NCI-H187 treated with DMSO at 0.1 percent for 48 hours (cell line): ENCODE results near the gene MRNIP.

Experiments
- DNase-seq: peaks from one replicate; lab custom pipeline; 2025; lab: John Stamatoyannopoulos, UW

Gene MRNIP

GRCh38 chr5:179887802-179888201 lies 29.2 kb upstream of the MRNIP start:
- DNase-seq, result no peak

DNA sequence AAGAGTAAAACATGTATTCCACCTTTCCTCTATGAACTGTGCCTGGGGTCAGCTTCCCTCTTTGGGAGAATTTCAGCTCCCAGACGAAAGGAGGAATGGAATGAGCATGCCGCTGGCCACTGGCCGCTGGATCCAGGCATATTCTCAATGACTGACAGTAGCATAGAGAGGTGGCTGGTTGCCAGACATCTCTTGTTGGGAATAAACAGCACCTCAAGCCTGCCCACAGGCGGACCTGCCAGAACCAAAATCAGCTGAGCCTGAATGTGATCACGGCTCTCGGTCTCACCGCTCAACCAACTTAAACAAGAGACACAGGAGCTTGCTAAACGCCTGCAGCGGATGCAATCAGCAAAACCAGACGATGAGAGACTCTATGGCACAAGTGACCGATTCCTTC lies 28.5 kb upstream of the MRNIP start:
- no peak for DNase-seq

DNA sequence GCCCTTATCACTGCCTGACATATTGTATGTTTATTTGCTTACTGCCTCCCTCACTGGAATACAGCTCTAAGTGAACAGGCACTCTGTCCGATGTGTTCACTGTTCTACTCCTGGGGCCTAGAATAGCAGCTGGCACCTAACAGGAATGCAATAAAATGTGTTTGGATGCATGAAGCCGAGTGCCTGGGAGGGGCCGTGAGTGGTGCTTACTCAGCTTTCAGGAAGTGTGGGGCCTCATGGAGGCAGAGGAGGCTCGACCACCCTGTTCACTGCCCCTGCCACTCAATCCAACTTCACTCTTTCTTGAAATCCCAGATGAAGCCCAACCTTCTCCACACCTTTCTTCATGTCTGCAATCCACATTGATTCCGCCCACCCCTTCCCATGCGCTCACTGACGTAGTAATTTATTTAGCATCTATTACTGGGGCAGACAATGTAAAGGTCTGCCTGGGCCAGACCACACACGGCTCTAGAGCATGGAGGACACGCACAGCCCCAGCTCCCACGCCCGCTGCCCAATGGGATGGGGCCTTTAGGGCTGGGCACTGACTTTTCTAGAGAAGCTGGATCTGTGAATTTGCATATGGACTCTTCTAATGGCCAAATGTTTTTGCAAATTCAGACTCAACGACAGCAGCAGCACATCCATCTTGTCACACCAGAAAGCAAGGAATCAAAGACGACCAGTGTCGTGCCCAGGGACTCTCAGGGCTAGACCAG lies 27.7 kb upstream of the MRNIP start:
- no peak for DNase-seq

DNA sequence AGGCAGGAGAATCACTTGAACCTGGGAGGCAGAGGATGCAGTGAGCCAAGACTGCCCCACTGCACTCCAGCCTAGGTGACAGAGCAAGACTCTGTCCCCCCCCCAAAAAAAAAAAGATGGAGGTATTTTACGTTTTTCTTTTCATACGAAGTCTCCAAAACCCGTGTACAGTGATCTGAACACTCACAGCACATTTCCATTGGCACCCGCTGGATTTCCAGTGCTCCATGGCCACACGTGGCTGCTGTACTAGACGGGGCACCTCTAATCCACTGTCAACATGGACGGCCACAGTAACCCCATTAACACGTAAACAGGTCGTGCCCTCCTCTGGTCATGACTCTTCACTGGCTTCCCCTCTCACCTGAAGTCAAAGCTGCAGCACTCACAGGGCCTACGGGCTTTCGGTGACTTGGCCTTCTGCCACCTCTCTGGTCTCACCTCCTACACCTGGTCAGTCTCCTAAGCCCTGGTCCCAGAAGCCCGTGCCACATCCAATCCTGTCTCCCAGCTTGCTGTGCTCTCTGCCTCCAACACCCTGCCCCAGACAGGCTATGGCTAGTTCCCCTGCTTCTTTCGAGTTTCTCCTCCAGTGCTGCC lies 27.0 kb upstream of the MRNIP start:
- no peak for DNase-seq

GRCh38 chr5:179883163-179883562 lies 24.5 kb upstream of the MRNIP start:
- no peak for DNase-seq

- no peak for DNase-seq
Observed at GRCh38 chr5:179882338-179882737, 23.7 kb upstream of the MRNIP start.

DNA sequence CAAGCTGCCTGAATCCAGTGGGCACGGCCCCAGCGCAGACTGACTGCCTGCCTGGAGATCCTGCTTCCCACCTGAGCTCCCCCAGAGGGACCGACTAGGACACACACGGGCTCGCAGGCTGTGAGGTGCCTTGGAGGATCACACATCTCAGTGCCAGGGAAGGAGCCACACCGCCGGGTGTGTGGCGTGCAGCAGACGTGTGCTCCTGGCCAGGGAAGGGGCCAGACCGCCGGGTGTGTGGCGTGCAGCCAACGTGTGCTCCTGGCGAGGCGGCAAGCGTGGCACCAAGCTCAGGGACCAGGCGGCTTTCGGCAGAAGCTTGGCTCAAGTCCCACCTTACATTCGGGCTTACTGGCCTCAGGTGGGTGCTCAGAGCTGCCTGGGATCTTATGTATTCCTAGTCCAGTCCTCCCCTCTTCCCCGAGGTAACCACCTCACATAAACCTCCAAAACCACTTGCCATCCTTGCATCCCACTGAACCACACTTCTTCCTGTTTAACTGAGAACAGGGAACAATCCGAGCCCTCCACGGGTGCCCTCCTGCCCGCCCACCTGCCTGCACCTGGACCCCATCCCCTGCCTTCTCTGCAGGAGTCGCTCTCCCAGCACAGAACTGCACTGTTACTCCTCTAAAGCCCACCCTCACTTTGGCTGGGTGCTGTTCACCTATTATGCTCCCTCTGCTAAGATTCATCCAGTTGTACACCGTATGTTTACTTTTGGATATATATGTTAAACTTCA lies 22.4 kb upstream of the MRNIP start:
- no peak for DNase-seq

- no peak for DNase-seq
Observed at GRCh38 chr5:179880066-179880650, 21.5 kb upstream of the MRNIP start.

DNA sequence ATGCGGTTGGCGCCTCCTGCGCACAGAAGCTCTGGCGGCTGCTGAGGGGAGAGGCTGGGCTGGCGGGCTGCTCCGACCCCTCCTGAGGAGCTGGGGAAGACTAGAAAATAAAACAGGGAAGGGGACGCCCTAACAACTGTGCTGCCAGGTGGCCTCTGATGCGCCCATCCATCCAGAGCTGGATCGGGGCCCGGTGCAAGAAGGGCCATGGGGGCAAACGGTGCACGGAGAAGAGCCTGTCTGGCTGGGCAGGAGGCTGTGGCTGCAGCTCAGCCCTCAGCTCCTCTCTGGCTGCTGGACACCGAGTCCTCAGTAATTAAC lies 21.0 kb upstream of the MRNIP start:
- DNase-seq, result no peak

GRCh38 chr5:179879003-179879689 lies 20.5 kb upstream of the MRNIP start:
- no peak for DNase-seq

GRCh38 chr5:179878222-179879002 lies 19.8 kb upstream of the MRNIP start:
- no peak for DNase-seq

- DNase-seq, result no peak
Observed at GRCh38 chr5:179876610-179876952, 18.0 kb upstream of the MRNIP start.

- no peak for DNase-seq
Observed at GRCh38 chr5:179875741-179876609, 17.4 kb upstream of the MRNIP start.

GRCh38 chr5:179874536-179875292 lies 16.1 kb upstream of the MRNIP start:
- DNase-seq, result no peak

DNA sequence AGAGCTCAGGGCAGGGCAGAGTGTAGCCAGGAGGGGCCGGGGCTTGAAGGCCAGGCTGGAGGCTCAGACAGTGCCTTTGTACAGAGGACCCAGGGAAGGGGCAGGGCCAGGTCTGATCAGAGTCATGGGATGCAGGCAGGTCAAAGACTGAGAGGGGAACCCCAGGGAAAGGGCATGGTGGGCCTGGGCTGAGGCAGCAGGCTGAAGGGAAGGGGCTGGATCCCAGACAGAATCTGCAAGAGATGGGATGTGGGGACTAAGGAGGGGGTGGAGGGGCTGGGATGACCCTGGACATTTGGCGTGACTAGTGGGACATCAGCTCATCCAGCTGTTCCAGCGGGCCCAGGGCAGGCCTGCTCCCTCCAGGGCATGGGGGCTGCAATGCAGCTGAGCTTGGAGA lies 15.5 kb upstream of the MRNIP start:
- DNase-seq, result no peak

DNA sequence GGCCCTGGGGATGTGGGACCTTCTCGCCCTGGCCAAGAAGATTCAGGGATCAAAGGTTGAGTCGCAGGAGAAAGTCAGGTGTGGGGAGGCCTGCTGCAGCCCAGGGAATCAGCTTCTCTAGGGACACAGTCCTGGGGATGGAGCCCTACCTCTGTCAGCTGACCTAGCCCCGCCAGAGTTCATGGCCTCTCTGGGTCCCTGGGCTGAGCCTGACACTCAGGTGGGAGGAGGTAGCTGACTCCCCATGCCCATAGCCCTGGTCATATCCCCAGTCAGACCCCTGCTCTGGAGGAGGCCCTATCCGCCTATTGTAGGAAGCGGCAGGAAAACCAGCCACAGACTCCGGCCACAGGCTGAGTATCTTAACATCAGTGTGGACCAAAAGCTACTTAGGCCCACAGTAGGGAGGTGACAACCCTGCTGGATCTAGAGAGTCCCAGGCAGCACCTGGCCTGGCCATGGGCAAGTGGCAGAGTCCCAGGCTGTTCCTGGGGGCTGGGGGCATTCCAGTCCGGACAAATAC lies 15.0 kb upstream of the MRNIP start:
- DNase-seq, result no peak

DNA sequence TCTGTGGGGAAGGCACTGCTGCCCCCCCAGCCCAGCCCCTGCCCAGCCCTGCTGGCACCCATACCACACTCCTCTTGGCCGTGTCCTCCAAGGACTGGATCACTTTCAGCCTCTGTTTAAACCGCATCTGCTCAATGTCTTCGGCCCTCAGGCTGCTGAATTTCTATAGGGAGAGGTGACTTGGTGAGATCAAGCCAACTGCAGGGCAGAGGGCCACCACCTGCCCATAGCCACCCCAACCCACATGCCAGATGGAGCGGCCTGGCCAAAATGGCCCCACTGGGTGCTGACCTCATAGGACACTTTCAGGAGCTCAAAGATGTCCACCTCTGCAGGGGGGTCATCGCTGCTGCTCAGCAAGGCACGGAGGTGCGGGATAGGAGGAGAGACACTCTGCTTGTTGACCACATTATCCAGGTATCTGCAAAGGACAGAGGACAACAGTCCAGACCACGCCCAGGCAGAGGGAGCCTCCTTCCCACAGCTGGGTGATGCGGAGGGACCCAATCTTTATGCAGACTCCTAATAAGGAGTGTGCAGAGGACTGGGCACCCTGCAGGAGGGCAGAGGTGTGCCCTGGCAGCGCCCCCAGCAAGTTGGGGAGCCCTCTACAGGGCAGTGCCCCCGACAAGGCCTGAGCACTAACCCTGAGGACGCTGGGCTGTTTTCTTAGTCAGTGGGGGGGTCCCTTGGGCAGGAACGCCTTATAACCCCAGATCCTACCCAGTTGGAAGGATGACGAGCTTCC lies 14.4 kb upstream of the MRNIP start:
- DNase-seq, result no peak

DNA sequence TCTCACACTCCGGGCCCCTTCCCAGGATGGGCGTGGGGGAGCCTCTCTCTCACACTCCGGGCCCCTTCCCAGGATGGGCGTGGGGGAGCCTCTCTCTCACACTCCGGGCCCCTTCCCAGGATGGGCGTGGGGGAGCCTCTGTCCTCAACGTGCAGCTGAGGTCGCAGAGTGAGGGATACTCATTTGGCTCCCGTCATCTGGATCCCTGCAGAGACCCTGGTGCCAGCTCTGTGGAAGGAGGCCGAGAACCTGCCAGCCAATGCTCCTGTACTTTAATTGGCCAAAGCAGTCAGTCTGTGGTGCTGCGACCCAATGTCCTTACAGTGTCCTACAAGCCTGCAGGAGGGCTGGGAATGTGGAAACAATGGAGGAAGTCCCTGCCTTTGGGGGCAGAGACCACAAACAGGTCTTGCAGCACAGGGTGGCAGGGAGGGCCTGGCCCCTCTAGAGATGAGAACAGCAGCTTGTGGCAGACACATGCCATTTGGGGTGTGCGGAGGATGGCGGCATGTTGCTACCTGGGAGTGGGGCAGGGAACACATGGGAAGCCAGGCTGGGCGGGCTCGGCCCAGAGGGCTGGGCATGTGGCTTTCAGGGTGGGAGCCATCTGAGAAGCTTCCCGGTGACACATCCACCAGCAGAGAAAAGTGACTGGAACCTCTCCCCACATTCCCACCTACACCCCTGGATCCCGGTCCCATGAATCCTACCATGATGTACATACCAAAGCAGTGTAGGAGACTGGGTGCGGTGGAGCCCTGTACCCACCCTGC lies 13.6 kb upstream of the MRNIP start:
- DNase-seq, result no peak
